ENCODE measurements around the gene KCNJ2.

The KCNJ2 gene

DNA sequence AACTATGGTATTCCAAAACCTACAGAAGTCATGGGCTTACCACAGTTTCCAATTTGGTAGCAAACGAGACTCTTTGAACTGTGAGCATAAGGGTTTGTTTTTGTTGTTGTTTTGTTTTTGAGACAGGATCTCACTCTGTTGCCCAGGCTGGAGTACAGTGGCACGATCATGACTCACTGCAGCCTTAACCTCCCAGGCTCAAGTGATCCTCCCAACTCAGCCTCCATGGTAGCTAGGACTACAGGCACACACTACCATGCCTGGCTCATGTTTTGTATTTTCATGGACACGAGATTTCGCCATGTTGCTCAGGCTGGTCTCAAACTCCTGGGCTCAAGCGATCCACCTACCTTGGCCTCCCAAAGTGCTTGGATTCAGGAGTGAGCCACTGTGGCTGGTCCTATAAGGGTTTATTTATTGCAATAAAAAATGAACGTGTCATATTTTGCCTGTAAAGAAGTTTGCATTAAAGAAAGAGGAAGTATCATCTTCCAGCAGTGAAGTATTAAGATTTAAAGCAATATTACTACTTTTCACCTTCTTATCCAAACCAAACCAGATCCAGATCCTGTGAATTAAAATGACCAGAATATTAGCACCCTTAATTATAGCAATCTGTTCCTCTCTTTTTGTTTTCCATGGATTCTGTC is 37.2 kb downstream of the KCNJ2 start:
- DNase-seq, result no peak

DNA sequence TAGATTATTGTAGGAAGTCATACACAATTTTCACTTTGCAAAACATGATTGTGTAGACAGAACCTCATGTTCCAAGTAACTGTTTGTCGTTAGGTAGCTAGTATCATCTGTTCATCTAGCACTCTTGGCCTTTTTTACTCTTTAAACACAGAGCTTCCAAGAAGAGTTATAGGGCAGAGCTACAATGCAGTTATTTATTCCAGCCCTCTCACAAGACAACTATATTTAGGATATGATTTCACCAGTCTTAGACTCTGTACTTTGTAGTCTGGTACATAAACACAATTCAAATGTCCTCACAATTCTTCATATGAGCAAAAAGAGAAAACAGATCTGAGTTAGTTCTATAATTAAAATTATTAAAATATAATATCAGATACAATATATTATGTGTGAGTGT is 37.9 kb downstream of the KCNJ2 start:
- DNase-seq, result no peak

DNA sequence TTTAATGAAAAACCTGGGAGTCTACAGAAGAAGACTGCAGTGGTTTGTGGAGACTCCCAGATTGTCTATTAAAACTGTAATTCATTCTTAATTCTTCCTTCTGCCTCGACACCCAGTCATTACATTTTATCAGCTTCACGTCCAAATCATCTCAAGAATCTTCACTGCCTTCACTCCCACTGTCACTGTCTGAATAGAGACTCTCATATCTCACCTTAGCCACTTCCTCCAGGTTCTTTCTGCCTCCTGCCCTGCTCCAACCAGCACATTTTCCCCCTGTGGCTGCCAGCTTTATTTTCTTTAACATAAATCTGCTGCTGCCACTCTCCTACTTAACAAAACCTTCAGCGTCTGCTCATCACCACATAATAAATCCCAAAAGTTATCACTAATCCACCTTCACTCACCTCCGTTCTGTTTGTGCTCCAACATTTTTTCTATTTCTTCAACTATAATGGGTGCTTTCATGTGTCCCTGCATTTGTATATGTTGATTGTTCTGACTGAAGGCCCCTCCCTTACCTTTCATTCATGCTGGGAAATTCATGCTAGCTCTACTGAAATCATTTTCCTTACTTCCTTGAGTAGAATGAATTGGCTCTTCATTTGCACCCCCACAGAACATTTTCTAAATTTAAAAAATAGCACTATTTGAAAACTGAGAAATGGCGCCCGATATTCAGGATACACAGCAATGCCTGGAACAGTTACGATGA is 38.9 kb downstream of the KCNJ2 start:
- no peak for DNase-seq

DNA sequence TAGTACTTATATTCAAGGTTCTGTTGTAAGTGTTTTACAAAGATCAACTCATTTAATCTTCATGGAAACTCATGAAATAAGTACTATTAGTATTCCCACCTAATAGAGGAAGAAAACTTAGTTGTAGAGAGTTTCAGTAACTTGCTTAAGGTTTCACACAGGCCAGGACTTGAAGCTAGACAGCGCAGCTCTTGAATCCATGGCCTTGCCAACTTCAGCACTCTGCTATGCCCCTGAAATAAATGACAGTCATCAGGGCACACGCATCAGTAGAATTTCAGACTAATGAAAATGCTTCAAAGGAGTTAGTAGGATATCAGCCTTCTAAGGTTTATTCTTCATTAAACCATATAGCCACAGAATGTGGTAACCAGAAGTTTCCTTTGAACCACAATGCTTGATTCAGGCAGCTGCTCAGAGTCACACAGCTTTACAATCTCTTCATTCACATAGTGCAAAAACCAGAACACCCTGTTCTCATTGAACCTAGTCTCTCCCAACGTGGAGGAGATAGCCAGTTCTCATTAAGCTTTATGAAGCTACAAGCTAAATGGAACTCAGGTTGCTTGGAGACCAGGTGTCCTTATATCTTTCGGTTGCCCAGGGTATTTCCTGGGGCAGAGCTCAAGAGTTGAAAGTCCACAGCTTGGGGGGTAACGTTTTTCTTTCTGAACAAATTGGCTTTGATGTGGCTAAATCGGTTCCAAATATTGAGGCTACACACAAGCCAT is 39.7 kb downstream of the KCNJ2 start:
- no peak for DNase-seq

DNA sequence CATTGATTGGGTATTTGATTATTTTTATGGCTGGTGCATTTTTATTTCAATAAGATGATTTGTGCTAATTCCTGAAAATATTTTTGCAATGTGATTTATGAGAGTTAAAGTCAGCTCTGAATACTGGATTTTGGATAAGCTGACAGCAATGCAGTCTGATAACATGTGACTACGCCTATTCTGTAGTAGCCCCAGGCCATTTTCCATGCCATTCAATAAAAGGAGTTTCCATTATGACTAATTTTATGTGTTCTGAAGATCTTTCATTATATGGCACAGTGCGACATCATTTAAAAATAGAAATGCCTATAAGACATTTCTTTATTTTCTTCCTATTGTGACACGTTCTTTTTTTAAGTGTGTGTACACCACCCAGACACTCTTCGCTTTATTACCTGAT is 46.3 kb downstream of the KCNJ2 start:
- DNase-seq, result no peak

DNA sequence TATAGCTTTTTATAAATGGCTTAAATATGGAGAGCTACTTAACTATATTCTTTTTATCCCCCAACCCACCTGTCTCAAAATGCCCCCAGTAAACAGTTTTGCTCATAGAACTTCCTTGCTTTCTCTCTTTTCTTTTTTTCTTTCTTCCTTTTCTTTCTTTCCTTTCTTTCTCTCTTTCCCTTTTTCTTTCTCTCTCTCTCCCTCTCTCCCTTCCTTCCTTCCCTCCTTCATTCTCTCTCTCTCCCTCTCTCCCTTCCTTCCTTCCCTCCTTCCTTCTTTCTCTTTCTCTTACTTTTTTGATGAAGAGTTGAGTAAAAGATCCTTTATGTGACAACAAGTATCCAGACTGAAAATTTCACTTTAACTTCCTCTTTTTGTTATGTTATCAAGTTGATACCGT is 48.2 kb downstream of the KCNJ2 start:
- DNase-seq, result no peak

DNA sequence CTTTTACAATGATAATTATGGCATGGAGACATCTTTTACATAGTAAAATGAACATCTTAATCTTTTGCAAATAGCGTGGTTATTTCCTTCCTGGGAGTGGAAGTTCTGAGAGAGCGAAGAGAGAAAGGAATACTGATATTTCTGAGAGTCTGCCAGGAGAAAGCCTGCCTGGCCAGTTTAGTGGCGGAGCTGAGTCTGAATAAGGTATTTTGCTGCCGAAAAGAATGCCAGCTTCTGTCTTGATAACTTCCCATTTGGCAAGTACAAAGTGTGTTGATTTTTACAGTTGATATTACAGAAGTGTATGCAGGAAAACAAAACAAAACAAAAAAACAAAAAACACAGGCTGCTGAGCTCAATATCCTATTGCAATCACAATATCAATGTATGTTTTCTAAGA is 55.9 kb downstream of the KCNJ2 start:
- no peak for DNase-seq

Measured in activated CD8-positive, alpha-beta memory T cell treated with anti-CD3 and anti-CD28 coated beads, Interleukin-2, amount 50 U/mL, for 4 hours (primary cell).